HCT116 (cell line): ENCODE measurements around the gene RBM47. TPM values are rescaled to one million over a fixed set of nuclear protein-coding genes. Genes with fewer than 3 reads are reported as not detected.

Experiments
- ATAC-seq: fragments of 200-7000 bp; cut with Tn5 transposase; 2 replicates; pipeline ENCODE4 v1.9.1; 2020; ENCODE audit warnings: mild to moderate bottlenecking, moderate library complexity
- BruUV-seq: library from RNA; stranded (reverse); fragments of 400-500 nt; replicated peaks from 2 replicates; lab custom pipeline; 2021; lab: Mats Ljungman, UMichigan
- CTCF ChIA-PET: fragments of 300-600 bp; sonication (Branson Sonifier 250); formaldehyde crosslinking; loops from one replicate; lab custom pipeline; 2021; ENCODE audit warnings: antibody characterized with exemption; lab: Charles Lee
- POLR2A ChIA-PET: fragments of 300-600, 350-600 bp; sonication (Branson Sonifier 250); formaldehyde crosslinking; loops from one replicate; lab custom pipeline; 2021; ENCODE audit warnings: antibody characterized with exemption; lab: Charles Lee
- RAD21 ChIA-PET, 2 experiments: fragments of 300-600 bp; sonication (Branson Sonifier 250); formaldehyde crosslinking; loops; one replicate each; lab custom pipeline; 2023; ENCODE audit warnings: low total read pairs in 2 of 2; ENCODE audit not compliant: uncharacterized antibody in 2 of 2, unreplicated experiment in 2 of 2, low non-redundant PET in 1 of 2; lab: Charles Lee
- DNase-seq: peaks from one replicate; pipeline ENCODE4 v3.0.0-alpha.2; 2010; ENCODE audit warnings: low read depth, low spot score
- H2AFZ ChIP-seq: fragments of 200-600 bp; shearing (Covaris generic), sonication (generic); 2 replicates; pipeline ENCODE4 v1.6.1; 2017; ENCODE audit warnings: low read depth, mixed run types, mixed read lengths, antibody characterized with exemption, low read length; ENCODE audit not compliant: poor library complexity, severe bottlenecking
- H3K27ac ChIP-seq: 2 replicates; pipeline ENCODE4 v1.5.1; 2012; ENCODE audit warnings: low read depth, low read length
- H3K27me3 ChIP-seq: fragments of 200-600 bp; sonication (generic); 2 replicates; pipeline ENCODE4 v1.6.1; 2016; ENCODE audit warnings: mixed run types, low read length, mixed read lengths; ENCODE audit not compliant: insufficient read depth
- H3K36me3 ChIP-seq, 2 experiments: fragments of 200-500 bp in 1 of 2; fragments of 200-600 bp in 1 of 2; sonication (Bioruptor generic) in 1 of 2; sonication (generic) in 1 of 2; 2 replicates each; pipeline versions ENCODE4 v1.5.1 to v1.6.1; 2014 to 2016; ENCODE audit warnings: low read length in 2 of 2, inconsistent platforms in 1 of 2, mixed read lengths in 1 of 2, mixed run types in 1 of 2; ENCODE audit not compliant: insufficient read depth in 2 of 2, control insufficient read depth in 1 of 2
- H3K4me1 ChIP-seq, 2 experiments: fragments of 200-600 bp in 1 of 2; sonication (generic) in 1 of 2; 2 replicates each; pipeline versions ENCODE4 v1.5.1 to v1.6.1; 2012 to 2017; ENCODE audit warnings: low read length in 2 of 2, inconsistent platforms in 1 of 2, mild to moderate bottlenecking in 1 of 2, mixed read lengths in 1 of 2, mixed run types in 1 of 2, moderate library complexity in 1 of 2; ENCODE audit not compliant: insufficient read depth in 2 of 2, control insufficient read depth in 1 of 2
- H3K4me2 ChIP-seq: fragments of 200-600 bp; sonication (generic); 2 replicates; pipeline ENCODE4 v1.6.1; 2017; ENCODE audit warnings: mixed run types, low read length, mixed read lengths
- H3K4me3 ChIP-seq, 2 experiments: fragments of 200-600 bp in 1 of 2; sonication (generic) in 1 of 2; replicated peaks in 1 of 2; 2 replicates each; pipeline ENCODE4 v1.5.1; 2011 to 2016; ENCODE audit warnings: low read length in 2 of 2, control low read depth in 1 of 2, low read depth in 1 of 2, mild to moderate bottlenecking in 1 of 2, mixed read lengths in 1 of 2, mixed run types in 1 of 2
- H3K79me2 ChIP-seq: fragments of 200-600 bp; sonication (generic); 2 replicates; pipeline ENCODE4 v1.6.1; 2017; ENCODE audit warnings: mild to moderate bottlenecking, mixed run types, low read length, moderate library complexity, mixed read lengths; ENCODE audit not compliant: insufficient read depth
- H3K9ac ChIP-seq: fragments of 200-600 bp; sonication (generic); 2 replicates; pipeline ENCODE4 v1.6.1; 2016; ENCODE audit warnings: low read length, mixed read lengths
- H3K9me2 ChIP-seq: fragments of 200-600 bp; sonication (generic), shearing (Covaris generic); 2 replicates; pipeline ENCODE4 v1.6.1; 2017; ENCODE audit warnings: mixed run types, mild to moderate bottlenecking, moderate library complexity; ENCODE audit not compliant: insufficient read depth
- H3K9me3 ChIP-seq, 2 experiments: fragments of 200-500 bp in 1 of 2; fragments of 200-600 bp in 1 of 2; sonication (Bioruptor generic) in 1 of 2; sonication (generic) in 1 of 2; 2 replicates each; pipeline ENCODE4 v1.6.1; 2014 to 2017; ENCODE audit warnings: low read length in 2 of 2, mixed read lengths in 2 of 2, inconsistent platforms in 1 of 2, low read depth in 1 of 2, mild to moderate bottlenecking in 1 of 2, mixed run types in 1 of 2, moderate library complexity in 1 of 2; ENCODE audit not compliant: control insufficient read depth in 1 of 2, insufficient read depth in 1 of 2
- H4K20me1 ChIP-seq: fragments of 200-600 bp; sonication (generic), shearing (Covaris generic); 2 replicates; pipeline ENCODE4 v1.6.1; 2017; ENCODE audit warnings: mixed run types, mild to moderate bottlenecking, moderate library complexity; ENCODE audit not compliant: insufficient read depth
- CEBPB ChIP-seq: IDR thresholded peaks from 2 replicates; pipeline ENCODE4 v1.6.1; 2012; ENCODE audit warnings: low read depth
- EGR1 ChIP-seq: IDR thresholded peaks from 2 replicates; pipeline ENCODE4 v1.6.1; 2012; ENCODE audit warnings: low read depth
- EZH2 ChIP-seq: fragments of 200-600 bp; sonication (generic); IDR thresholded peaks from 2 replicates; pipeline ENCODE4 v1.6.1; 2017; ENCODE audit warnings: antibody characterized with exemption, mixed run types
- EZH2phosphoT487 ChIP-seq: fragments of 200-600 bp; IDR thresholded peaks from 2 replicates; pipeline ENCODE4 v1.6.1; 2018; ENCODE audit warnings: antibody characterized with exemption, borderline replicate concordance
- FOSL1 ChIP-seq: IDR thresholded peaks from 2 replicates; pipeline ENCODE4 v1.6.1; 2012; ENCODE audit warnings: low read depth
- MAX ChIP-seq: IDR thresholded peaks from 2 replicates; pipeline ENCODE4 v1.6.1; 2012
- POLR2A ChIP-seq: IDR thresholded peaks from 2 replicates; pipeline ENCODE4 v1.7.0; 2011; ENCODE audit warnings: borderline replicate concordance; ENCODE audit not compliant: insufficient read depth, insufficient read length; ENCODE audit errors: extremely low read depth
- POLR2AphosphoS5 ChIP-seq: IDR thresholded peaks from 2 replicates; pipeline ENCODE4 v1.6.1; 2011; ENCODE audit warnings: mild to moderate bottlenecking, low read depth, low read length, moderate library complexity
- RAD21 ChIP-seq: IDR thresholded peaks from 2 replicates; pipeline ENCODE4 v1.6.1; 2012; ENCODE audit warnings: low read depth, mild to moderate bottlenecking
- SIN3A ChIP-seq: IDR thresholded peaks from 2 replicates; pipeline ENCODE4 v1.6.1; 2012; ENCODE audit warnings: low read depth
- SP1 ChIP-seq: IDR thresholded peaks from 2 replicates; pipeline ENCODE4 v1.6.1; 2012; ENCODE audit warnings: low read depth
- SRF ChIP-seq: IDR thresholded peaks from 2 replicates; pipeline ENCODE4 v1.6.1; 2012; ENCODE audit warnings: low read depth
- ZFX ChIP-seq: fragments of 450-650 bp; IDR thresholded peaks from 2 replicates; pipeline ENCODE4 v1.6.1; 2017
- ZNF274 ChIP-seq: fragments of 200-500 bp; sonication (Bioruptor generic); IDR thresholded peaks from 2 replicates; pipeline ENCODE4 v1.6.1; 2014; ENCODE audit warnings: mild to moderate bottlenecking, low read depth, low read length, inconsistent platforms
- intact Hi-C: fragments of 100-400 bp; cut with micrococcal nuclease; formaldehyde crosslinking; loops from 2 replicates; pipeline ENCODE4 v1.10.0; 2022
- total RNA-seq: library from RNA; stranded (reverse); gene quantifications from one replicate; pipeline ENCODE4 v1.2.1, GENCODE V29; 2021; ENCODE audit not compliant: unreplicated experiment
- TF ChIP-seq, protein P1 (sequence below): IDR thresholded peaks from 2 replicates; pipeline ENCODE4 v1.6.1; 2012; ENCODE audit warnings: low read depth
- TF ChIP-seq, protein P2 (sequence below): IDR thresholded peaks from 2 replicates; pipeline ENCODE4 v1.6.1; 2012

RBM47 gene
- total RNA-seq, 1 experiment from 2014 or later = 22.2 TPM

- intact Hi-C loops = no loop called here
- no peak for TF ChIP-seq SRF
- no peak for TF ChIP-seq MAX
- TF ChIP-seq POLR2A = no peak
- no peak for TF ChIP-seq SP1
- no peak for TF ChIP-seq RAD21
- TF ChIP-seq CEBPB = no peak
- TF ChIP-seq, protein P1, sequence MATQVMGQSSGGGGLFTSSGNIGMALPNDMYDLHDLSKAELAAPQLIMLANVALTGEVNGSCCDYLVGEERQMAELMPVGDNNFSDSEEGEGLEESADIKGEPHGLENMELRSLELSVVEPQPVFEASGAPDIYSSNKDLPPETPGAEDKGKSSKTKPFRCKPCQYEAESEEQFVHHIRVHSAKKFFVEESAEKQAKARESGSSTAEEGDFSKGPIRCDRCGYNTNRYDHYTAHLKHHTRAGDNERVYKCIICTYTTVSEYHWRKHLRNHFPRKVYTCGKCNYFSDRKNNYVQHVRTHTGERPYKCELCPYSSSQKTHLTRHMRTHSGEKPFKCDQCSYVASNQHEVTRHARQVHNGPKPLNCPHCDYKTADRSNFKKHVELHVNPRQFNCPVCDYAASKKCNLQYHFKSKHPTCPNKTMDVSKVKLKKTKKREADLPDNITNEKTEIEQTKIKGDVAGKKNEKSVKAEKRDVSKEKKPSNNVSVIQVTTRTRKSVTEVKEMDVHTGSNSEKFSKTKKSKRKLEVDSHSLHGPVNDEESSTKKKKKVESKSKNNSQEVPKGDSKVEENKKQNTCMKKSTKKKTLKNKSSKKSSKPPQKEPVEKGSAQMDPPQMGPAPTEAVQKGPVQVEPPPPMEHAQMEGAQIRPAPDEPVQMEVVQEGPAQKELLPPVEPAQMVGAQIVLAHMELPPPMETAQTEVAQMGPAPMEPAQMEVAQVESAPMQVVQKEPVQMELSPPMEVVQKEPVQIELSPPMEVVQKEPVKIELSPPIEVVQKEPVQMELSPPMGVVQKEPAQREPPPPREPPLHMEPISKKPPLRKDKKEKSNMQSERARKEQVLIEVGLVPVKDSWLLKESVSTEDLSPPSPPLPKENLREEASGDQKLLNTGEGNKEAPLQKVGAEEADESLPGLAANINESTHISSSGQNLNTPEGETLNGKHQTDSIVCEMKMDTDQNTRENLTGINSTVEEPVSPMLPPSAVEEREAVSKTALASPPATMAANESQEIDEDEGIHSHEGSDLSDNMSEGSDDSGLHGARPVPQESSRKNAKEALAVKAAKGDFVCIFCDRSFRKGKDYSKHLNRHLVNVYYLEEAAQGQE = no peak
- TF ChIP-seq ZFX = no peak
- TF ChIP-seq POLR2AphosphoS5 = no peak
- no peak for TF ChIP-seq EGR1
- no peak for TF ChIP-seq EZH2phosphoT487
- TF ChIP-seq ZNF274 = no peak
- no peak for TF ChIP-seq FOSL1
- TF ChIP-seq, protein P2, sequence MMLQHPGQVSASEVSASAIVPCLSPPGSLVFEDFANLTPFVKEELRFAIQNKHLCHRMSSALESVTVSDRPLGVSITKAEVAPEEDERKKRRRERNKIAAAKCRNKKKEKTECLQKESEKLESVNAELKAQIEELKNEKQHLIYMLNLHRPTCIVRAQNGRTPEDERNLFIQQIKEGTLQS = no peak
- no peak for TF ChIP-seq EZH2
- no peak for TF ChIP-seq SIN3A
- TF ChIP-seq, all 23 proteins: peak for 0
- no peaks in the 10 kb centered on the region for H3K36me3 ChIP-seq
- no peak overlapping the region for H3K4me3 ChIP-seq
- ChIA-PET CTCF (no interaction called here), RAD21 (no interaction called here), POLR2A (no interaction called here)
- peaks cover 0 to 10% of the 10 kb centered on the region in 2 experiments; a peak in 2 of 4 replicates for H3K4me1 ChIP-seq
- H3K4me2 ChIP-seq = no peak overlapping the region
- ATAC-seq (no peak), DNase-seq (no peak)
- H3K27me3 ChIP-seq = no peaks in the 10 kb centered on the region
- H3K27ac ChIP-seq = no peak overlapping the region
- no peaks in the 10 kb centered on the region for H3K9me2 ChIP-seq
- H4K20me1 ChIP-seq = no peaks in the 10 kb centered on the region
- no TSS peak for BruUV-seq
- H3K9me3 ChIP-seq = no peaks in the 10 kb centered on the region
- H3K9ac ChIP-seq = no peak overlapping the region
- H3K79me2 ChIP-seq = no peaks in the 10 kb centered on the region
- H2AFZ ChIP-seq = no peak overlapping the region
Measured at GRCh38 chr4:40414673-40415072, 215.0 kb downstream of the RBM47 start.
